Parathyroid adenoma (tissue), 2 donors: ENCODE measurements around the gene AUTS2.

Experiments used
- H2AFZ ChIP-seq: fragments of 300-600 bp; sonication (generic); one replicate; pipeline ENCODE4 v1.7.0; 2017; ENCODE audit warnings: antibody characterized with exemption, mild to moderate bottlenecking
- H3K27ac ChIP-seq: fragments of 300-600 bp; sonication (generic); one replicate; pipeline ENCODE4 v1.7.0; 2017
- H3K27me3 ChIP-seq: fragments of 300-600 bp; sonication (generic); one replicate; pipeline ENCODE4 v1.7.0; 2017; ENCODE audit warnings: low read length; ENCODE audit not compliant: control insufficient read depth, insufficient read depth
- H3K36me3 ChIP-seq: fragments of 300-600 bp; sonication (generic); one replicate; pipeline ENCODE4 v1.7.0; 2017; ENCODE audit warnings: low read length; ENCODE audit not compliant: control insufficient read depth, insufficient read depth
- H3K4me1 ChIP-seq: fragments of 300-600 bp; sonication (generic); one replicate; pipeline ENCODE4 v1.7.0; 2017; ENCODE audit warnings: control low read depth
- H3K4me2 ChIP-seq: fragments of 300-600 bp; sonication (generic); one replicate; pipeline ENCODE4 v1.7.0; 2017; ENCODE audit warnings: low read length
- H3K4me3 ChIP-seq: fragments of 300-600 bp; sonication (generic); one replicate; pipeline ENCODE4 v1.7.0; 2017; ENCODE audit warnings: low read depth, low read length
- H3K79me2 ChIP-seq: fragments of 300-600 bp; sonication (generic); one replicate; pipeline ENCODE4 v1.7.0; 2017; ENCODE audit warnings: control low read depth
- H3K9ac ChIP-seq: fragments of 300-600 bp; sonication (generic); one replicate; pipeline ENCODE4 v1.7.0; 2017; ENCODE audit warnings: mild to moderate bottlenecking
- H3K9me3 ChIP-seq: fragments of 300-600 bp; sonication (generic); one replicate; pipeline ENCODE4 v1.7.0; 2017; ENCODE audit warnings: low read length; ENCODE audit not compliant: control insufficient read depth
- CTCF ChIP-seq: fragments of 300-600 bp; sonication (generic); IDR thresholded peaks from one replicate; pipeline ENCODE4 v1.7.0; 2017; ENCODE audit warnings: antibody characterized with exemption, mild to moderate bottlenecking
- donor health status: primary hyperparathyroidism.

The AUTS2 gene

GRCh38 chr7:70457482-70457881, 859.2 kb downstream of the AUTS2 start:
- Histone ChIP-seq H3K27ac (no peak overlapping the region), H3K27me3 (no peaks in the 10 kb centered on the region), H3K79me2 (no peaks in the 10 kb centered on the region), H3K9ac (no peak overlapping the region), H2AFZ (no peak overlapping the region), H3K36me3 (no peaks in the 10 kb centered on the region), H3K4me1 (no peaks in the 10 kb centered on the region), H3K4me2 (no peak overlapping the region), H3K4me3 (no peak overlapping the region), H3K9me3 (no peaks in the 10 kb centered on the region)
- TF ChIP-seq CTCF, result no peak

GRCh38 chr7:70457883-70458680, 859.8 kb downstream of the AUTS2 start:
- Histone ChIP-seq H3K4me2 (no peak overlapping the region), H3K27ac (no peak overlapping the region), H3K4me1 (no peaks in the 10 kb centered on the region), H3K9me3 (no peaks in the 10 kb centered on the region), H3K4me3 (no peak overlapping the region), H3K27me3 (no peaks in the 10 kb centered on the region), H3K9ac (no peak overlapping the region), H2AFZ (no peak overlapping the region), H3K36me3 (no peaks in the 10 kb centered on the region), H3K79me2 (no peaks in the 10 kb centered on the region)
- TF ChIP-seq CTCF, result no peak

- H2AFZ ChIP-seq, result no peak overlapping the region
- no peak for TF ChIP-seq CTCF
- no peak overlapping the region for H3K9ac ChIP-seq
- no peaks in the 10 kb centered on the region for H3K79me2 ChIP-seq
- H3K27ac ChIP-seq, result no peak overlapping the region
- no peak overlapping the region for H3K4me2 ChIP-seq
- no peaks in the 10 kb centered on the region for H3K27me3 ChIP-seq
- no peaks in the 10 kb centered on the region for H3K9me3 ChIP-seq
- H3K4me3 ChIP-seq, result no peak overlapping the region
- no peaks in the 10 kb centered on the region for H3K36me3 ChIP-seq
- H3K4me1 ChIP-seq, result no peaks in the 10 kb centered on the region
Measured at GRCh38 chr7:70458745-70459144, 860.5 kb downstream of the AUTS2 start.

GRCh38 chr7:70459546-70459945, 861.3 kb downstream of the AUTS2 start:
- TF ChIP-seq CTCF, result no peak
- H3K79me2 ChIP-seq, result no peaks in the 10 kb centered on the region

GRCh38 chr7:70460071-70460470, 861.8 kb downstream of the AUTS2 start:
- Histone ChIP-seq H3K4me1 (no peaks in the 10 kb centered on the region), H3K27ac (no peak overlapping the region), H3K4me3 (no peak overlapping the region), H2AFZ (no peak overlapping the region), H3K27me3 (no peaks in the 10 kb centered on the region), H3K9ac (no peak overlapping the region), H3K4me2 (no peak overlapping the region), H3K36me3 (no peaks in the 10 kb centered on the region), H3K79me2 (no peaks in the 10 kb centered on the region), H3K9me3 (no peaks in the 10 kb centered on the region)
- TF ChIP-seq CTCF, result no peak

More at GRCh38 chr7:70459546-70459945, 861.3 kb downstream of the AUTS2 start:
- H3K4me3 ChIP-seq, result no peak overlapping the region
- H3K27ac ChIP-seq, result no peak overlapping the region
- no peak overlapping the region for H3K4me2 ChIP-seq
- H3K4me1 ChIP-seq, result no peaks in the 10 kb centered on the region
- no peaks in the 10 kb centered on the region for H3K9me3 ChIP-seq
- no peaks in the 10 kb centered on the region for H3K36me3 ChIP-seq
- H2AFZ ChIP-seq, result no peak overlapping the region
- no peak overlapping the region for H3K9ac ChIP-seq
- no peaks in the 10 kb centered on the region for H3K27me3 ChIP-seq
